Neural progenitor cell (in vitro differentiated cells): Measurements from ENCODE around the gene MPHOSPH10. TPM values are rescaled to one million over a fixed set of nuclear protein-coding genes. Genes with fewer than 3 reads are reported as not detected.
A peak's percentile ranks its signal among the peaks of the same experiment; 100 is the strongest.

Source experiments
- DNase-seq: peaks from one replicate; pipeline ENCODE4 v3.0.0-alpha.2; 2016; ENCODE audit warnings: low spot score
- H2AFZ ChIP-seq: fragments of 200-600 bp; sonication (generic); replicated peaks from 2 replicates; pipeline ENCODE4 v1.6.1; 2016; ENCODE audit warnings: antibody characterized with exemption
- H3F3A ChIP-seq: fragments of 200-600 bp; sonication (generic); 2 replicates; pipeline ENCODE4 v1.6.1; 2016; ENCODE audit warnings: antibody characterized with exemption, low read depth
- H3K27ac ChIP-seq: fragments of 200-600 bp; sonication (generic); 2 replicates; pipeline ENCODE4 v1.5.1; 2016; ENCODE audit warnings: mild to moderate bottlenecking
- H3K27me3 ChIP-seq: fragments of 200-600 bp; sonication (generic); 2 replicates; pipeline ENCODE4 v1.6.1; 2016; ENCODE audit warnings: mild to moderate bottlenecking, moderate library complexity
- H3K36me3 ChIP-seq: fragments of 200-600 bp; sonication (generic); 2 replicates; pipeline ENCODE4 v1.5.1; 2016
- H3K4me1 ChIP-seq: fragments of 200-600 bp; sonication (generic); 2 replicates; pipeline ENCODE4 v1.6.1; 2016; ENCODE audit warnings: mixed run types
- H3K4me2 ChIP-seq: fragments of 200-600 bp; sonication (generic); 2 replicates; pipeline ENCODE4 v1.6.1; 2016
- H3K4me3 ChIP-seq: fragments of 200-600 bp; sonication (generic); 2 replicates; pipeline ENCODE4 v1.5.1; 2016
- H3K79me2 ChIP-seq: fragments of 200-600 bp; sonication (generic); 2 replicates; pipeline ENCODE4 v1.6.1; 2016; ENCODE audit warnings: low read depth
- H3K9ac ChIP-seq: fragments of 200-600 bp; sonication (generic); 2 replicates; pipeline ENCODE4 v1.6.1; 2016
- H3K9me3 ChIP-seq: fragments of 200-600 bp; sonication (generic); 2 replicates; pipeline ENCODE4 v1.5.1; 2016; ENCODE audit warnings: low read depth
- H4K20me1 ChIP-seq: fragments of 200-600 bp; sonication (generic); 2 replicates; pipeline ENCODE4 v1.6.1; 2016; ENCODE audit warnings: low read depth
- H3K27ac Mint-ChIP-seq: 3 replicates; pipeline ENCODE4 v1.8.0; 2021; ENCODE audit warnings: mixed read lengths
- H3K27me3 Mint-ChIP-seq: 2 replicates; pipeline ENCODE4 v1.8.0; 2022; ENCODE audit warnings: low read depth, mild to moderate bottlenecking, inconsistent platforms, moderate library complexity, mixed read lengths; ENCODE audit not compliant: insufficient read depth
- H3K36me3 Mint-ChIP-seq: 3 replicates; pipeline ENCODE4 v1.8.0; 2021; ENCODE audit warnings: mixed read lengths
- H3K4me1 Mint-ChIP-seq: 3 replicates; pipeline ENCODE4 v1.8.0; 2021; ENCODE audit warnings: mixed read lengths
- H3K4me3 Mint-ChIP-seq: 3 replicates; pipeline ENCODE4 v1.8.0; 2021; ENCODE audit warnings: mild to moderate bottlenecking, moderate library complexity, mixed read lengths
- H3K9me3 Mint-ChIP-seq: 3 replicates; pipeline ENCODE4 v1.8.0; 2020; ENCODE audit warnings: mixed read lengths
- CTCF ChIP-seq: fragments of 200-600 bp; sonication (generic); IDR thresholded peaks from 2 replicates; pipeline ENCODE4 v1.5.1; 2017; ENCODE audit warnings: antibody characterized with exemption, mild to moderate bottlenecking
- EZH2 ChIP-seq: fragments of 200-600 bp; sonication (generic); IDR thresholded peaks from 2 replicates; pipeline ENCODE4 v1.6.1; 2017; ENCODE audit warnings: antibody characterized with exemption, mild to moderate bottlenecking, moderate library complexity
- EZH2phosphoT487 ChIP-seq: fragments of 200-600 bp; sonication (generic); IDR thresholded peaks from 2 replicates; pipeline ENCODE4 v1.6.1; 2017; ENCODE audit warnings: antibody characterized with exemption
- total RNA-seq: library from RNA; depleted of rRNA; stranded (reverse); fragments of >200 nt; gene quantifications from 2 replicates; pipeline ENCODE4 v1.2.3, GENCODE V29; 2015; ENCODE audit warnings: low replicate concordance

MPHOSPH10 gene
- total RNA-seq, 1 donor from 2014 or later = 29.6 TPM

- TF ChIP-seq EZH2phosphoT487 (no peak), CTCF (no peak), EZH2 (no peak)
- no peaks in the 10 kb centered on the region for H3K9me3 Mint-ChIP-seq
- Histone ChIP-seq H3K36me3 (no peaks in the 10 kb centered on the region), H3K27me3 (no peaks in the 10 kb centered on the region), H3K4me3 (no peak overlapping the region), H3F3A (no peaks in the 10 kb centered on the region), H2AFZ (no peak overlapping the region), H3K79me2 (no peaks in the 10 kb centered on the region), H3K9me3 (no peaks in the 10 kb centered on the region), H3K4me2 (no peak overlapping the region), H3K4me1 (peaks cover 8% of the 10 kb centered on the region), H3K9ac (no peak overlapping the region), H3K27ac (no peak overlapping the region), H4K20me1 (no peaks in the 10 kb centered on the region)
- peak overlapping the region; percentile 27 for H3K27ac Mint-ChIP-seq
- H3K4me1 Mint-ChIP-seq = peaks cover 9% of the 10 kb centered on the region
- H3K36me3 Mint-ChIP-seq = no peaks in the 10 kb centered on the region
- H3K27me3 Mint-ChIP-seq = peaks cover 17% of the 10 kb centered on the region
- DNase-seq = no peak
- H3K4me3 Mint-ChIP-seq = peak overlapping the region; percentile 34
Observed at GRCh38 chr2:71155846-71156245, 25.4 kb downstream of the MPHOSPH10 start.

GRCh38 chr2:71156573-71156972 lies 26.1 kb downstream of the MPHOSPH10 start:
- H2AFZ ChIP-seq = no peak overlapping the region

GRCh38 chr2:71157124-71157793 lies 26.8 kb downstream of the MPHOSPH10 start:
- Mint-ChIP-seq H3K36me3 (no peaks in the 10 kb centered on the region), H3K27me3 (peaks cover 17% of the 10 kb centered on the region), H3K9me3 (no peaks in the 10 kb centered on the region), H3K4me1 (peaks cover 12% of the 10 kb centered on the region), H3K27ac (no peak overlapping the region), H3K4me3 (peak overlapping the region; percentile 73)
- no peak overlapping the region for H2AFZ ChIP-seq
- no peak overlapping the region for H3K9ac ChIP-seq
- no peak overlapping the region for H3K4me3 ChIP-seq
- H3K4me2 ChIP-seq = peak overlapping the region; percentile 54
- H3K36me3 ChIP-seq = no peaks in the 10 kb centered on the region
- H3K79me2 ChIP-seq = no peaks in the 10 kb centered on the region
- no peaks in the 10 kb centered on the region for H4K20me1 ChIP-seq
- no peaks in the 10 kb centered on the region for H3K27me3 ChIP-seq
- TF ChIP-seq EZH2phosphoT487 (no peak), CTCF (peak; percentile 81)
- H3K9me3 ChIP-seq = no peaks in the 10 kb centered on the region
- H3K27ac ChIP-seq = no peak overlapping the region
- peak; percentile 90 for DNase-seq
- peaks cover 8% of the 10 kb centered on the region for H3K4me1 ChIP-seq
- H3F3A ChIP-seq = no peaks in the 10 kb centered on the region

More at GRCh38 chr2:71156573-71156972, 26.1 kb downstream of the MPHOSPH10 start:
- Histone ChIP-seq H3K27me3 (no peaks in the 10 kb centered on the region), H3K4me1 (peaks cover 8% of the 10 kb centered on the region), H3K9me3 (no peaks in the 10 kb centered on the region), H3K27ac (no peak overlapping the region), H3K4me2 (no peak overlapping the region), H3K9ac (no peak overlapping the region), H3K79me2 (no peaks in the 10 kb centered on the region), H4K20me1 (no peaks in the 10 kb centered on the region), H3K36me3 (no peaks in the 10 kb centered on the region), H3K4me3 (no peak overlapping the region), H3F3A (no peaks in the 10 kb centered on the region)
- DNase-seq = no peak
- peaks cover 17% of the 10 kb centered on the region for H3K27me3 Mint-ChIP-seq
- peaks cover 9% of the 10 kb centered on the region for H3K4me1 Mint-ChIP-seq
- TF ChIP-seq EZH2 (no peak), CTCF (no peak), EZH2phosphoT487 (no peak)
- H3K4me3 Mint-ChIP-seq = no peak overlapping the region
- no peak overlapping the region for H3K27ac Mint-ChIP-seq
- H3K9me3 Mint-ChIP-seq = no peaks in the 10 kb centered on the region
- no peaks in the 10 kb centered on the region for H3K36me3 Mint-ChIP-seq
